ENCODE measurements around the gene ISCU. TPM values are rescaled to one million over a fixed set of nuclear protein-coding genes. Genes with fewer than 3 reads are reported as not detected.
A peak's percentile ranks its signal among the peaks of the same experiment; 100 is the strongest.

Gene ISCU
- total and polyA plus RNA-seq, 2 donors (not counting 1 experiment from before 2014, with no cell fraction given): 127 to 313 TPM

DNA sequence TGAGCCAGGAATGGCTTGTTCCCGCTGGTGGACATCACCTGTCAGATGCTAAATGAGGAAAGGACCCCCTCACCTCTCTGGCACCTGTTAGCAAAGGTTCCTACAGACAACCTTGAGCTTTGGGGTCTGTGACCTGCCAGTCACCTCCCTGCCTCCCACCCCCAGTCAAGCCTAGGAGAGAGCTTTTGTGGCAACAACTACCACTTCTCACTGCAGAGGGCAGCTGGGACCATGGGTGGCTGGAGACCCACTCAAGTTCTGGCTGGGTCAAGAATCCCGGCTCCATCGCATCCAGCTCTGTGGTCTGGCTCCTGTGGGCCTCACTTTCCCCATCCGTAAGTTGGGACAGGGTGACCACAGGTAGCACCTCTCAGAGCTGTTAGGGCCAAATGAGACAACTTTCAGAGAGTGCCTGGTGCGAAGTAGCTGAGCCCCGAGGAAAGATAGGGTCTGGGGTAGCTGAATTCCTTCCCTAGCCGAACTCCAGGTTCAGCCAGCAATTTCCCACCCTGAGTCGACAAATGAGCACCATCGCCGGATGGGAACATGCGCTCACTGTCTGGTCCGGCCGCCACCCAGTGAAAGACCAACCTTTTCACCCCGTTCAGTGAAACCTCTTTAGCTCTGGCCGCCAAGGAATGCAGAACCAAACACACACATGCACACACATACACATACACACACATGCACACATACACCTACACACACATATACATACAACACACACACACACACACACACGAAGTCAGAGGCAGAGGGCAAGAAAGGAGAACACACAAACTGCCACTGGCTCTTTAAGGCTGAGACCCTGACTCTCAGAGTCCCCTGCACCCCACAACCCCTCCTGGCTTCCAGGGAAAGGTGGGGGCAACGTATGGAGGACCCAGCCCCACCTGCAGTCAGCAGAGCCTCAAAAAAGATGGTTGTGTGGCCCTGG lies 33.6 kb downstream of the ISCU start:
- Histone ChIP-seq H3K27ac (ENCODE audit: insufficient read depth, low read length) (peak overlapping the region; percentile 28), H2AFZ (ENCODE audit: low read length) (no peak overlapping the region), H3K4me3 (replicated peaks in 1 of 4; ENCODE audit: control extremely low read depth in 1 of 4, insufficient read depth in 1 of 4, low read depth in 3 of 4, low read length in 4 of 4) (peak overlapping the region; percentile 66 to 97 (median 82)), H3K9me3 (ENCODE audit: control insufficient read depth, insufficient read depth, low read depth, low read length) (no peaks in the 10 kb centered on the region), H3K27me3 (ENCODE audit: control insufficient read depth, insufficient read depth, low read length) (no peaks in the 10 kb centered on the region), H4K20me1 (ENCODE audit: control insufficient read depth, extremely low read depth, insufficient read depth, low read length) (no peaks in the 10 kb centered on the region), H3K4me1 (ENCODE audit: control insufficient read depth, extremely low read depth, insufficient read depth, low read length) (peaks cover 19% of the 10 kb centered on the region), H3K36me3 (ENCODE audit: control insufficient read depth, insufficient read depth, low read length) (peaks cover 19% of the 10 kb centered on the region), H3K79me2 (ENCODE audit: control insufficient read depth, insufficient read depth, low read length) (peaks cover 35% of the 10 kb centered on the region), H3K9ac (ENCODE audit: insufficient read depth, low read length) (peak overlapping the region; percentile 4), H3K4me2 (ENCODE audit: extremely low read depth, insufficient read depth, low read length) (peak overlapping the region; percentile 94)
- DNase-seq (ENCODE audit: low read depth in 2 of 2): no peak
- TF ChIP-seq EZH2 (IDR thresholded peaks at IDR 0.05; ENCODE audit: low read length, missing control alignments): no peak
- TF ChIP-seq, protein P1, sequence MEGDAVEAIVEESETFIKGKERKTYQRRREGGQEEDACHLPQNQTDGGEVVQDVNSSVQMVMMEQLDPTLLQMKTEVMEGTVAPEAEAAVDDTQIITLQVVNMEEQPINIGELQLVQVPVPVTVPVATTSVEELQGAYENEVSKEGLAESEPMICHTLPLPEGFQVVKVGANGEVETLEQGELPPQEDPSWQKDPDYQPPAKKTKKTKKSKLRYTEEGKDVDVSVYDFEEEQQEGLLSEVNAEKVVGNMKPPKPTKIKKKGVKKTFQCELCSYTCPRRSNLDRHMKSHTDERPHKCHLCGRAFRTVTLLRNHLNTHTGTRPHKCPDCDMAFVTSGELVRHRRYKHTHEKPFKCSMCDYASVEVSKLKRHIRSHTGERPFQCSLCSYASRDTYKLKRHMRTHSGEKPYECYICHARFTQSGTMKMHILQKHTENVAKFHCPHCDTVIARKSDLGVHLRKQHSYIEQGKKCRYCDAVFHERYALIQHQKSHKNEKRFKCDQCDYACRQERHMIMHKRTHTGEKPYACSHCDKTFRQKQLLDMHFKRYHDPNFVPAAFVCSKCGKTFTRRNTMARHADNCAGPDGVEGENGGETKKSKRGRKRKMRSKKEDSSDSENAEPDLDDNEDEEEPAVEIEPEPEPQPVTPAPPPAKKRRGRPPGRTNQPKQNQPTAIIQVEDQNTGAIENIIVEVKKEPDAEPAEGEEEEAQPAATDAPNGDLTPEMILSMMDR (conservative IDR thresholded peaks at IDR 0.05 in 1 of 2, IDR thresholded peaks at IDR 0.05 in 1 of 2; ENCODE audit: low read depth in 1 of 2, low read length in 2 of 2): no peak

DNA sequence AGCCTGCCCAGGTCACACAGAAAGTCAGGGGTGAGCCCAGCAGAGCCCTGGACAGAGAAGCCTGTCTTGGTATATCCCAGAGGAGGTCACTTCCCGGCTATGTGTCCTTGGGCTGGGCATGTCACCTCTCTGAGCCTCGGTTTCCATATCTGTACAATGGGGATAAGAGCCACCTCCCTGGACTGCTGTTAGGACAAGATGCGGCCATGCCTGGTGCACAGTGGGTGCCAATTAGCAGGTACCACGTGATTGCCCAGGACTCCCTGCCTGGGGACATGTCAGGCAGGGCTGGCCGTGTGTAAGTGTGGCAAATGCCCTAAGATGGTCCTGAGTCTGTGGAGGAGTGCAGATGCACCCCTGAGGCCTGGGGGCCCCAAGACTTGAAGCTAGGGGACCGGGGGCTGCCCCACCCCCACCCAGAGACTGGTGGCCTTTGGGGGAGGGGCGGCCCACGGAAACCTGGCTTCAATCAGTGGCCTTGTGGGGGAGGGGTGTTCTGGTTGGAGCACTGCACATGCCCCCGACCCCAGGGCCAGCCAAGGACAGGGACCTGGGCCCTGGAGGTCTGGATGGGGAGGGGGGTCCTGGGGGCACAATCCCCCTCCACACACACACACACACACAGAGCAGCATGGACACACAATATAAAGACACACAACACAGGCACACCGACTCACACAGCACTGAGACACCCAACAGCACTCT lies 34.6 kb downstream of the ISCU start:
- Histone ChIP-seq H3K4me3 (replicated peaks in 1 of 4; ENCODE audit: control extremely low read depth in 1 of 4, insufficient read depth in 1 of 4, low read depth in 3 of 4, low read length in 4 of 4) (peak overlapping the region; percentile 66 to 97 (median 82)), H3K27ac (ENCODE audit: insufficient read depth, low read length) (peak overlapping the region; percentile 58), H3K4me2 (ENCODE audit: extremely low read depth, insufficient read depth, low read length) (peak overlapping the region; percentile 94), H2AFZ (ENCODE audit: low read length) (no peak overlapping the region), H3K79me2 (ENCODE audit: control insufficient read depth, insufficient read depth, low read length) (peaks cover 35% of the 10 kb centered on the region), H3K9me3 (ENCODE audit: control insufficient read depth, insufficient read depth, low read depth, low read length) (no peaks in the 10 kb centered on the region), H3K4me1 (ENCODE audit: control insufficient read depth, extremely low read depth, insufficient read depth, low read length) (peaks cover 19% of the 10 kb centered on the region), H3K9ac (ENCODE audit: insufficient read depth, low read length) (peak overlapping the region; percentile 72), H4K20me1 (ENCODE audit: control insufficient read depth, extremely low read depth, insufficient read depth, low read length) (no peaks in the 10 kb centered on the region), H3K27me3 (ENCODE audit: control insufficient read depth, insufficient read depth, low read length) (no peaks in the 10 kb centered on the region), H3K36me3 (ENCODE audit: control insufficient read depth, insufficient read depth, low read length) (peaks cover 15% of the 10 kb centered on the region)
- DNase-seq (ENCODE audit: low read depth in 2 of 2): no peak
- TF ChIP-seq, protein P1 (conservative IDR thresholded peaks at IDR 0.05 in 1 of 2, IDR thresholded peaks at IDR 0.05 in 1 of 2; ENCODE audit: low read depth in 1 of 2, low read length in 2 of 2): no peak
- TF ChIP-seq EZH2 (IDR thresholded peaks at IDR 0.05; ENCODE audit: low read length, missing control alignments): no peak

Data from fibroblast of lung (primary cell).